Erythroblast (primary cell): ENCODE measurements around the gene KAT2A.

Experiments
- GATA1 ChIP-seq: IDR thresholded peaks from 2 replicates; pipeline ENCODE4 v1.6.1; 2011; ENCODE audit warnings: low read depth, mild to moderate bottlenecking, control low read depth, low read length, moderate library complexity
- POLR2A ChIP-seq: IDR thresholded peaks from 2 replicates; pipeline ENCODE4 v1.6.1; 2011; ENCODE audit warnings: mild to moderate bottlenecking, low read length

DNA sequence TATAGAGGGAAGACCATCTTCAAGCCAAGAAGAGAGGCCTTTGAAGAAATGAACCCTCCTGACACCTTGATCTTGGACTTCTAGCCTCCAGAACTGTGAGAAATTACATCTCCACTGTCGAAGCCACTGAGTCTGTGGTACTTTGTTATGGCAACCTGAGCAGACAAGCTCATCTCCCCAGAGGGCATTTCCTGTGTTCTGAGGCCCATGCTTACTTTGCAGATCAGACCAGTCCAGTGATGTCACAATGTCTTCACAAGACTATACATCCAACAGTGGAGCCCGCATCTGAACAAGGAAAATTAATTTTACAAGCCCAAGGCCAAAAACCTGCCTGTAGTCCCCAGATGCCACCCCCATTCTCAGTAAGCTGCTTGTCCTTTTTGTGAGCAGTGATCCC, 56.0 kb downstream of the KAT2A start:
- TF ChIP-seq POLR2A: no peak
- no peak for TF ChIP-seq GATA1
